CD4-positive, alpha-beta T cell treated with Interleukin-4 for 4 hours (primary cell): ENCODE data around the gene MTHFS.
A peak's percentile ranks its signal among the peaks of the same experiment; 100 is the strongest.
"Not testable (repeated sequence)": the region's sequence is repeated elsewhere in the genome, so short reads cannot be mapped to it uniquely, and the experiment has no call there.

Source experiments
- DNase-seq: peaks from one replicate; pipeline ENCODE4 v3.0.0-alpha.2; 2020

MTHFS gene

DNA sequence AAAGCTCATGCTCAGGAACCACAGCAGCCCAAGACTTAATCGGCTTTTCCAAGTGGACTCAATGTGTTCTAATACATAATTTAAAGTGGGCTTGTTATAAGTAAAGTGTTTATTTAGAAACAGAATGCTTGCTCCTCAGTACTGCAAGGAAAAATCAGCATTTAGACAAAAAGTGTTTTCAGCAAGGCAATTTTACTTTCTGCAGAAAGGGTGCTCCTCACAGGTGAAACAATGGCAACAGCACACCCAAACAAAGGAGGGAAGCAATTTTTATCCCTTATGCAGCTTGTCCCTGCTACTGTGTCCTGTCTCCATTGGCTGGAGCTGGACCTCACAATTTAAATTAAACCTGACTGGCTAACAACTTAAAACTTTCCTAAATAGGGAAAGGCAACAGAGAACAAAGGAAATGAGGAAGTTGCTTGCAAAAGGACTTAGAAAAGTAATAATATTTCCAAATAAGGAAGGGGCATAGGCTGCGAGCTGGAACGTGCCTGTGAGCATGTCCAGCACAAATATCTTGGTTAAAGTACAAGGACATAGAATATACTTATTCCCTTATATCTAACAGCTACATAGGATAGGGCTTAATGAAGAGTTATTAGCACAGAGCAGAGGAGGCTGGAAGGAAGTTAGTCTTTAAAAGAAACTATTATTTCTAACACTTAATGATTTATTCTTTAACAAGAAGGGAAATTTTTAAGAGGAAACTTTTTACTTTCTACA is 19.1 kb upstream of the MTHFS start:
- DNase-seq = not testable (repeated sequence)

DNA sequence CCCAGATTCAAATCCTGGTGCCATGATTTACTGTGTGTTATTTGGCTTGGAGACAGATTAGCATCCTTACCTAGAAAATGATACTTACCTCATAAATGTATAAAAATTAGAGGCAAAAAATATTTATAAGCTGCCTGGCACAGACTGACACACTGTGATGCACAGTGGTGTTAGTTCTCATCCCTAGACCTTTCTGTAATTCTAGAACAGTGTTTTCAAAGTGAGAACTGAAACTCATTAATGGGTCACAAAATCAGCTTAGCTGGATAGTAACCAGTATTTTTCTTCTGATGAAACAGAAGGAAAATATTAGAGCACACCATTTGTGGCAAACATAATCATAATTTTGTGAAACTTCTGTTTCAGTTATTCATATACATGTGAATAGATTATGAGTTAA is 17.9 kb upstream of the MTHFS start:
- no peak for DNase-seq

- not testable (repeated sequence) for DNase-seq
These were observed 12.9 kb upstream of the MTHFS start for GRCh38 chr15:79909556-79910335.

DNA sequence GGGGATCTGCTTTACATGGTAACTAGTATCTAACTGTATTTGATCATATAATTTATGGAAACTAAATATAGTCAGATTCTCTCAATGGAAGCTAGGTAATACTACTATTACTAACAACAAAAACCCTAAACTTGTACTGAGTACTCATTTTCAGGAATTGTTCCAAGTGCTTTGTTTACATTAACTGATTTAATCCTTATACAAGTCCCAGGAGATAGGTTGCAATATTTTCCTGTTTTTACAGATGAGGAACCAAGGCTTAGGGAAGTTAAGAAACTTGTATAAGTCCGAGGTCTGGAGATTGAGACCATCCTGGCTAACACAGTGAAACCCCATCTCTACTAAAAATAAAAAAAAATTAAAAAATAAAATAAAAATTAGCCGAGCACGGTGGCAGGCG is 7.5 kb upstream of the MTHFS start:
- DNase-seq = no peak

DNA sequence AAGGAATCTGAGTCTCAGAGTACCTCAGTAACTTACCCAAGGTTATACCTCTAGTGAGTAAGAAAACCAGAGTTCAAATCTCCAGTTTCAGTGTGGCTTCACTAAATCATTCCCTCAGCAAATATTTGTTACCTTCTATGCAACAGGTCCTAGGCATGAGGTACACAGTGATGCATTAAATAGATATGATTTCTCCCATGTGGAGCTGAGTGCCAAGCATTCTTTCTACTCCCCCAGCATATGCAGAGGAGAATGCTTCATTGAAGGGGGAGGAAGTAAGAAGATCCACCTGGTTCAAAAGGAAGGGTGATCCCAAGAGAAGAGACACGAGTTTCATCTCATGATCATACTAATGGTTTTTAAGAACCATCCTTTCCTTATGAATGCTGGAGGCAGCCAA is 6.8 kb upstream of the MTHFS start:
- DNase-seq = no peak

DNA sequence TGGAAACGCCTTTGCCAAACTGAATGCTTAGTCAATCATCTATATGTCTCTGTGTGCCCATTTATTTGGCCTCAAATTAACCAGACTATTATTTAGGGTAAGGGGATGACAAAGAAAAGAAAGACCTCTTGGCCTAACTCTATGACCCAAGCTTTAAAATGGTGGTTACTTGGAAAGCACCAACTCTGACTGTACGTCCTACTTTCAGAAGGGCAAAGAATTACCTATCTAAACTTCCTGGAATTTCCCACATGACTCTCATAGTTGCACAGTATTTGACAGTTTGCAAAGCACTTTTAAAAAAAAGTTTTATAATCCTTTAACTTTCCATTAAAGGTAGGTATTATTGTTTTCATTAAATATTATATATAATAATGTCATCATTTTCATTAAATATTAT is 6.3 kb upstream of the MTHFS start:
- DNase-seq = no peak

DNA sequence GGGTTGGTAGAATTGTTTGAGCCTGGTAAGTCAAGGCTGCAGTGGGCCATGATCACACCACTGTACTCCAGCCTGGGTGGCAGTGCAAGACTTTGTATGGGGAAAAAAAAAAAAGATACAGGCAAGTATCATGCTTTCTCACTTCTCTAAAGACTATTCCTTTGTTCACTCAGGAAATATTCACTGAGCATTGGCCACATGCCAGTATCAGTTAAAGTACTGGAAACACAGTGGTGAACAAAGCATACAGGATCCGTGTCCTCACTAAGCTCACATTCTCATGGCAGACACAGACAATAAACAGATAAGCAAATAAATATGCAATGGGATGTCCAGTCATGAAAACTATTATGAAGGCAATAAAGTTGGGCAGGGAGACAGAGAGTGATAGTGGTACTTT is 5.1 kb upstream of the MTHFS start:
- DNase-seq = no peak

- DNase-seq = not testable (repeated sequence)
These were observed 4.1 kb upstream of the MTHFS start for GRCh38 chr15:79900818-79901378.

GRCh38 chr15:79900087-79900486 is 3.3 kb upstream of the MTHFS start:
- DNase-seq = no peak

DNA sequence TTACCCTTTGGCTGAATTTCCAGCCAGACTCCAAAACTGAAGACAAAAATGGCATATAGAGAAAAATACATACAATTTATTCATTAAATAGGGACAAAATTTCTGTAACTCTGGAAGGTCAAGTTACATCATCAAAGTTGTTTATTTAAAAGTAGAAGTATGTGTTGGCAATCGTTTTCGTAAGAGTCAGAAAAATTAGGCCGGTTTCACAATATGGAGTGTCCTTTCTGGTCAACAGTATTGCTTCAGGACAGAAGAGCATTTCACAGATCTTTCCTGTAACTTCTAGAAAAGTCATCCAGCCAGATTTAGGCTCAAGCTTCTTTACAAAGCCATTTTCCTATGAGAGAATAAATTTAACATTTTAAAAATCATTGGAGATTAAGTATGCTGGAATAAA is 2.0 kb upstream of the MTHFS start:
- DNase-seq = peak; percentile 6

GRCh38 chr15:79898369-79898768 is 1.6 kb upstream of the MTHFS start:
- DNase-seq = no peak

DNA sequence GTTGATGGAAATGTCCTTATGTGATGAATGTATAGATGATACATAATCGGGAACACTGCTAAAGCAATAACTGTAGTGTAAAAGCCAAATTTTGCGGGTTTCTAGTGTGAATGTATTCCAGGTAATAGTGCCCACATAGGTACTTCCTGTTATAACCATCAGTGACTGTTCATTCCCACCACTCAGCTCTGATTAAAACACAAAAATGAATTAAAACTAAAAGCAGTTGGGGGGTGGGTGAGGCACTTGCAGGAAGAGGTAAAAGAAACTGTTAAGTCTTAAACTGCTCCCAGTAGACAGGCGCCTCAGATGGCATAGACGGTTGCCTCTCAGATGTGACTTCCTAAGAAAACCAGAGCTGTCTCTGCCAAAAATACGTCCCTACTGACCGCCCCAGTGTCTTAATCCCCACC is 893 bp upstream of the MTHFS start:
- DNase-seq = peak; percentile 58

- no peak for DNase-seq
These were observed 515 bp upstream of the MTHFS start for GRCh38 chr15:79897380-79897678.

GRCh38 chr15:79896131-79896633 is 632 bp downstream of the MTHFS start:
- no peak for DNase-seq

DNA sequence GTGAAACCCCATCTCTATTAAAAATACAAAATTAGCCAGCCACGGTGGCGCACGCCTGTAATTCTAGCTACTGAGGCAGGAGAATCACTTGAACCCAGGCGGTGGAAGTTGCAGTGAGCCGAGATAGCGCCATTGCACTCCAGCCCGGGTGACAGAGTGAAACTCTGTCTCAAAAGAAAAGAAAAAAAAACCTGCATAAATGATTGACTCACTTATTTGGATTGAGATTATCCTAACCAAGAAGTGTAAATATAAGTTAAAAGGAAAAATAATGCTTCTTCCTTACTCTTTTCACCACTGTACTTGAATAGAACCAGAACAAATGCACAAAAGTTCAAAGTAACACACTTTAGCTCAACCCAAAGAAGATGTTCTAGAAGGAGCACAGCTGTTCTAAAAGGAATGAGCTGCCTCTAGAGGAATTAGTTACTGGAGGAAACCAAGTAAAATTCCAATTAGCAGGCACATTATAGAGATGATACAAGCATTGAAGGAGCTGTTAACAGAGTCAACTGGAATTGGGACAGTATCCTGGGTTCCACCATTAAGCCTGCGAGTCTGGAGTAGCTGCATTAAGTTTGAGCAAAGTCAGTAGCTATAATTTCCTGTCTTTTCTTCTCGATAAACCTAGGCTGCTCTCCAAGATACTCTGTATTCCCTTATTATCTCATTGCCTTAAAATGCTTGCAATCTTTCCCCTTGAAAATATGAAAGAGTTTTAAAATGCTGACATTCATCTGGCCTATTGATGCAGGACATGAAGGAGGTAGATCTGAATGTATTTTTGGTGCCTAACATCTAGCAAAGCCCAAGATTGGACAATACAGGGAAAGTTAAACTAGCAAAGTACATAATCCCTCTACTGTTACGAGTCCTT is 9.5 kb downstream of the MTHFS start:
- no peak for DNase-seq

- DNase-seq = no peak
These were observed 10.7 kb downstream of the MTHFS start for GRCh38 chr15:79886124-79886523.

DNA sequence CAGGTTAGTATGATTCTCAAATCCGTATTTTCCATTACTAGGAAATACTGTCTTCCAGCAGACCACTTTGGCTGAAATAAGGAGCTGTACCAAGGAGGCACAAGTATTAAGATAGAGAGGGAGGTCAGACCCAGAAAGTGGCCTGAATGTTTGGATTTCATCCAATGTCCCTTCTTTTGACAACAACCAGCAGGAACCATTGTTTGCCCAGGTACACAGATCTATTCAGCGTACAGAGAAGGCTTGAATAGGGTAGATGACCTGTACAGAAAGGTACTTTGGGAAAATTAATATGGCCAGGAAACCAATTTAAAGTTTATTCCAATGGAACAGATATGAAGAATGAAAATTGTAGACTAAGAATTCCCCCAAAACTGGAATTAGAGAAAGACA is 12.6 kb downstream of the MTHFS start:
- no peak for DNase-seq

- no peak for DNase-seq
These were observed 13.1 kb downstream of the MTHFS start for GRCh38 chr15:79883579-79884203.

DNA sequence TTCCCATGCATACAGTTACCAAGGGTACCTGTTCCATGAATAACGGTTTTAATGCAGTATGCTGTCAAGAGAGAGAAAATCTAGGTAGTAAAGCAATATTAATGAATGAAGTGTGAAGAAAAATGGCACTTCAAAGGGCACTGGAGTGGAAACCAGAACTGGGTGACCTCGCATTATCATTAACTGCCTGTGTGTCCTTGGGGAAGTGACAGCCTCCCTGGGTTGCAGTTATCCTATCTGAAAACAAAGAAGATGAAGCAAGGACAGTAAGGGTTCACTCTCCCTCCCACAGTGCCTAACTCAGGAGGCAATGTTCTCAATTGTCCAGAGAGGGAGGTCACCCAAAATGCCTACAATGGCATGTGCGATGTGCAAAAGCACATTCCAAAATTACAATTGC is 15.1 kb downstream of the MTHFS start:
- no peak for DNase-seq

GRCh38 chr15:79881254-79881653 is 15.6 kb downstream of the MTHFS start:
- no peak for DNase-seq

GRCh38 chr15:79878078-79878705 is 18.6 kb downstream of the MTHFS start:
- DNase-seq = no peak

- DNase-seq = no peak
These were observed 21.6 kb downstream of the MTHFS start for GRCh38 chr15:79875213-79875612.
